Bronchial epithelial cell (primary cell): Measurements from ENCODE around the gene ETV5. TPM values are rescaled to one million over a fixed set of nuclear protein-coding genes. Genes with fewer than 3 reads are reported as not detected.

Experiments
- DNase-seq: peaks from one replicate; pipeline ENCODE4 v3.0.0-alpha.2; 2010; ENCODE audit warnings: low read depth
- FAIRE-seq: peaks from 2 replicates; lab custom pipeline; 2011; peaks lifted over from hg19 to GRCh38; lab: Jason Lieb, UNC
- H3K27me3 ChIP-seq: 2 replicates; pipeline ENCODE4 v1.5.1; 2011; ENCODE audit warnings: low read length; ENCODE audit not compliant: control insufficient read depth, insufficient read depth
- H3K36me3 ChIP-seq: 2 replicates; pipeline ENCODE4 v1.5.1; 2011; ENCODE audit warnings: low read length; ENCODE audit not compliant: control insufficient read depth, insufficient read depth
- H3K4me3 ChIP-seq: 2 replicates; pipeline ENCODE4 v1.5.1; 2011; ENCODE audit warnings: mild to moderate bottlenecking, low read depth, low read length, control low read depth
- CTCF ChIP-seq: IDR thresholded peaks from 2 replicates; pipeline ENCODE4 v1.5.1; 2011; ENCODE audit warnings: mild to moderate bottlenecking, moderate library complexity, low read length, control low read depth, inconsistent platforms; ENCODE audit not compliant: insufficient read depth, severe bottlenecking
- total RNA-seq: library from RNA; depleted of rRNA; stranded (reverse); fragments of >200 nt; gene quantifications from 2 replicates; pipeline ENCODE4 v1.2.1, GENCODE V29; 2014

The ETV5 gene
- 12.9 and 14.0 TPM in 2 replicates for total RNA-seq

GRCh38 chr3:186108941-186109865 lies at the start of gene ETV5:
Gene ETV5 (minus strand): TSS chr3:186109089. CDS start chr3:186105868, 3,221 bp downstream.
- FAIRE-seq (no peak), DNase-seq (peak; percentile 98)
- no peaks in the 10 kb centered on the region for H3K27me3 ChIP-seq
- no peak for TF ChIP-seq CTCF
- peak within 1 kb of the TSS; percentile 54 for H3K4me3 ChIP-seq
- H3K36me3 ChIP-seq = no peaks in the 10 kb centered on the region

- no peak overlapping the region for H3K4me3 ChIP-seq
- DNase-seq (no peak), FAIRE-seq (no peak)
- peaks cover 3% of the 10 kb centered on the region for H3K27me3 ChIP-seq
- no peaks in the 10 kb centered on the region for H3K36me3 ChIP-seq
- TF ChIP-seq CTCF = no peak
These were observed 45.8 kb upstream of the ETV5 start for GRCh38 chr3:186154641-186155040.

GRCh38 chr3:186152889-186153292 lies 44.0 kb upstream of the ETV5 start:
- DNase-seq (no peak), FAIRE-seq (no peak)
- peaks cover 3% of the 10 kb centered on the region for H3K27me3 ChIP-seq
- no peak for TF ChIP-seq CTCF
- H3K36me3 ChIP-seq = no peaks in the 10 kb centered on the region
- H3K4me3 ChIP-seq = no peak overlapping the region

GRCh38 chr3:186152361-186152798 lies 43.5 kb upstream of the ETV5 start:
- Histone ChIP-seq H3K27me3 (peaks cover 3% of the 10 kb centered on the region), H3K4me3 (no peak overlapping the region), H3K36me3 (no peaks in the 10 kb centered on the region)
- no peak for TF ChIP-seq CTCF
- FAIRE-seq (no peak), DNase-seq (no peak)

- Histone ChIP-seq H3K36me3 (no peaks in the 10 kb centered on the region), H3K4me3 (no peak overlapping the region), H3K27me3 (peaks cover 3% of the 10 kb centered on the region)
- TF ChIP-seq CTCF = no peak
- FAIRE-seq = no peak
- no peak for DNase-seq
These were observed 42.4 kb upstream of the ETV5 start for GRCh38 chr3:186151077-186151971.
